Measurements from ENCODE around the gene ATRIP. TPM values are rescaled to one million over a fixed set of nuclear protein-coding genes. Genes with fewer than 3 reads are reported as not detected.

ATRIP gene
- polyA plus RNA-seq, 1 donor (not counting 4 experiments of a cell fraction or from before 2014, with no cell fraction given): 9.7 TPM

DNA sequence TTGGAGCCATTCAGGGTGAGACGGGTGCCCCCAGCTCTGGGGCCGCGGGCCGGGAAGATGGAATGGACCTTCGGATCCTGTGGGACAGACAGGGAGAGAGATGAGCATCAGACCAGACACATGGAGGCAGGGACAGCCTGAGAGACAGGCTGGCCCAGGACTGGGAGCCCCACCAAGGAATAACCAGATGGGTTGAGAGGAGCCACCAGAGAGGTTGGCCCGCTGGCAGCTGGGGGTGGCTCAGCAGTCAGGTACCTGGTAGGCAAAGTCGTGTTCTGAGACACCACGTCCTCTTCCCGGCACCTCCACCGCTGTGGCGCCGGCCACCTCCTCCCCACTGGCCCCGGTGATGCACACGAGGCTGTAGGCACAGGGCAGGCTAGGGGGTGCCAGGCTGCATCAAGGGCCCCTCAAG, 30.4 kb upstream of the ATRIP start:
- peaks cover 10% of the 10 kb centered on the region for H4K20me1 ChIP-seq (ENCODE audit: control insufficient read depth, extremely low read depth, insufficient read depth, low read length)
- H3K36me3 ChIP-seq (ENCODE audit: control insufficient read depth in 2 of 2, extremely low read depth in 1 of 2, insufficient read depth in 2 of 2, low read length in 2 of 2): peaks cover 64 to 72% of the 10 kb centered on the region in 2 experiments
- DNase-seq (ENCODE audit: low read depth, low spot score): no peak
- H3K79me2 ChIP-seq (ENCODE audit: control insufficient read depth, insufficient read depth, low read length): peaks cover 8% of the 10 kb centered on the region
- no peaks in the 10 kb centered on the region for H3K27me3 ChIP-seq (ENCODE audit: control insufficient read depth, extremely low read depth, insufficient read depth, low read length)
- H2AFZ ChIP-seq (ENCODE audit: control insufficient read depth, low read length): no peak overlapping the region
- TF ChIP-seq, protein P1, sequence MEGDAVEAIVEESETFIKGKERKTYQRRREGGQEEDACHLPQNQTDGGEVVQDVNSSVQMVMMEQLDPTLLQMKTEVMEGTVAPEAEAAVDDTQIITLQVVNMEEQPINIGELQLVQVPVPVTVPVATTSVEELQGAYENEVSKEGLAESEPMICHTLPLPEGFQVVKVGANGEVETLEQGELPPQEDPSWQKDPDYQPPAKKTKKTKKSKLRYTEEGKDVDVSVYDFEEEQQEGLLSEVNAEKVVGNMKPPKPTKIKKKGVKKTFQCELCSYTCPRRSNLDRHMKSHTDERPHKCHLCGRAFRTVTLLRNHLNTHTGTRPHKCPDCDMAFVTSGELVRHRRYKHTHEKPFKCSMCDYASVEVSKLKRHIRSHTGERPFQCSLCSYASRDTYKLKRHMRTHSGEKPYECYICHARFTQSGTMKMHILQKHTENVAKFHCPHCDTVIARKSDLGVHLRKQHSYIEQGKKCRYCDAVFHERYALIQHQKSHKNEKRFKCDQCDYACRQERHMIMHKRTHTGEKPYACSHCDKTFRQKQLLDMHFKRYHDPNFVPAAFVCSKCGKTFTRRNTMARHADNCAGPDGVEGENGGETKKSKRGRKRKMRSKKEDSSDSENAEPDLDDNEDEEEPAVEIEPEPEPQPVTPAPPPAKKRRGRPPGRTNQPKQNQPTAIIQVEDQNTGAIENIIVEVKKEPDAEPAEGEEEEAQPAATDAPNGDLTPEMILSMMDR (optimal IDR thresholded peaks at IDR 0.05 in 1 of 3, IDR thresholded peaks at IDR 0.05 in 1 of 3, conservative IDR thresholded peaks at IDR 0.05 in 1 of 3; ENCODE audit: extremely low read depth in 1 of 3, insufficient read depth in 2 of 3, low read length in 3 of 3): no peak
- TF ChIP-seq EZH2 (IDR thresholded peaks at IDR 0.05; ENCODE audit: low read length): no peak
- no peaks in the 10 kb centered on the region for H3K9me3 ChIP-seq (ENCODE audit: control insufficient read depth, low read depth, low read length)
- no peak overlapping the region for H3K4me3 ChIP-seq (ENCODE audit: control insufficient read depth in 2 of 3, extremely low read depth in 1 of 3, insufficient read depth in 2 of 3, low read depth in 1 of 3, low read length in 3 of 3)
- H3K27ac ChIP-seq (ENCODE audit: control insufficient read depth, insufficient read depth, low read length): no peak overlapping the region
- H3K9me1 ChIP-seq (ENCODE audit: control insufficient read depth, extremely low read depth, insufficient read depth, low read length): peaks cover 3% of the 10 kb centered on the region
- no peak overlapping the region for H3K9ac ChIP-seq (ENCODE audit: control insufficient read depth, extremely low read depth, insufficient read depth, low read length)
- dilution Hi-C loops (cut with MboI; ENCODE audit: extremely low pct_ligation_motif_present, low sequenced_read_pairs): no loop called here
- peaks cover 12% of the 10 kb centered on the region for H3K4me1 ChIP-seq (ENCODE audit: control insufficient read depth, extremely low read depth, insufficient read depth, low read length)
- no peak for FAIRE-seq
- no peak overlapping the region for H3K4me2 ChIP-seq (ENCODE audit: control insufficient read depth, extremely low read depth, insufficient read depth, low read depth, low read length)

DNA sequence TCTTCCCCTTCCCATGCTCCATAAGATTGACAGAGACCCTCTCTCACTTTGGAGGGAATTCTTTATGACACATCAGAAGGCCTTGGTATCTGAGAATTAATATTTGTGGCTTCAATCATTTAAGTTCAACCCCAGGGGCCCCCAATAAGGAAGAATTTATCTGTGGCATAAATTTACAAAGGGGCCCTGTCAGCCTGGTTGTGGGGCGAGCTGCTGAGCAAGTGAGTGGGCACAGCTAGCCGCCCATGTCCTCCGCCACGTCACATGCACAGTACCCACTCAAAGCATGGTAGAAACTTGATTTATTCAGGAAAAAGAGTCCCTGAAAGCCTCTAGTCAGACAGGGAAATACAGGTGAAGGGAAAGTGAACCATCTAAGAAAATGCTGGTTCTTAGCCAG, 30.0 kb upstream of the ATRIP start:
- TF ChIP-seq, protein P1 (optimal IDR thresholded peaks at IDR 0.05 in 1 of 3, IDR thresholded peaks at IDR 0.05 in 1 of 3, conservative IDR thresholded peaks at IDR 0.05 in 1 of 3; ENCODE audit: extremely low read depth in 1 of 3, insufficient read depth in 2 of 3, low read length in 3 of 3): no peak
- TF ChIP-seq EZH2 (IDR thresholded peaks at IDR 0.05; ENCODE audit: low read length): no peak

More for the DNA sequence above, 30.0 kb upstream of the ATRIP start:
- Histone ChIP-seq H3K79me2 (ENCODE audit: control insufficient read depth, insufficient read depth, low read length) (peaks cover 12% of the 10 kb centered on the region), H3K4me1 (ENCODE audit: control insufficient read depth, extremely low read depth, insufficient read depth, low read length) (peaks cover 12% of the 10 kb centered on the region), H3K9me3 (ENCODE audit: control insufficient read depth, low read depth, low read length) (no peaks in the 10 kb centered on the region), H3K4me2 (ENCODE audit: control insufficient read depth, extremely low read depth, insufficient read depth, low read depth, low read length) (no peak overlapping the region), H3K36me3 (ENCODE audit: control insufficient read depth in 2 of 2, extremely low read depth in 1 of 2, insufficient read depth in 2 of 2, low read length in 2 of 2) (peaks cover 61 to 68% of the 10 kb centered on the region in 2 experiments), H3K9ac (ENCODE audit: control insufficient read depth, extremely low read depth, insufficient read depth, low read length) (no peak overlapping the region), H4K20me1 (ENCODE audit: control insufficient read depth, extremely low read depth, insufficient read depth, low read length) (peaks cover 10% of the 10 kb centered on the region), H3K27ac (ENCODE audit: control insufficient read depth, insufficient read depth, low read length) (no peak overlapping the region), H3K27me3 (ENCODE audit: control insufficient read depth, extremely low read depth, insufficient read depth, low read length) (no peaks in the 10 kb centered on the region), H2AFZ (ENCODE audit: control insufficient read depth, low read length) (no peak overlapping the region), H3K9me1 (ENCODE audit: control insufficient read depth, extremely low read depth, insufficient read depth, low read length) (peaks cover 3% of the 10 kb centered on the region), H3K4me3 (ENCODE audit: control insufficient read depth in 2 of 3, extremely low read depth in 1 of 3, insufficient read depth in 2 of 3, low read depth in 1 of 3, low read length in 3 of 3) (no peak overlapping the region)
- dilution Hi-C loops (cut with MboI; ENCODE audit: extremely low pct_ligation_motif_present, low sequenced_read_pairs): no loop called here
- DNase-seq (ENCODE audit: low read depth, low spot score): no peak
- no peak for FAIRE-seq
